GM08714 (cell line): ENCODE results near the gene TYMP.

ENCODE experiments used
- H3K4me3 ChIP-seq: fragments of 200-500 bp; sonication (Bioruptor generic); 2 replicates; pipeline ENCODE4 v1.5.1; 2014; ENCODE audit warnings: mild to moderate bottlenecking, low read length, inconsistent platforms
- ZNF274 ChIP-seq: IDR thresholded peaks from 2 replicates; pipeline ENCODE4 v1.6.1; 2012; ENCODE audit warnings: mild to moderate bottlenecking, low read depth, low read length

TYMP gene

DNA sequence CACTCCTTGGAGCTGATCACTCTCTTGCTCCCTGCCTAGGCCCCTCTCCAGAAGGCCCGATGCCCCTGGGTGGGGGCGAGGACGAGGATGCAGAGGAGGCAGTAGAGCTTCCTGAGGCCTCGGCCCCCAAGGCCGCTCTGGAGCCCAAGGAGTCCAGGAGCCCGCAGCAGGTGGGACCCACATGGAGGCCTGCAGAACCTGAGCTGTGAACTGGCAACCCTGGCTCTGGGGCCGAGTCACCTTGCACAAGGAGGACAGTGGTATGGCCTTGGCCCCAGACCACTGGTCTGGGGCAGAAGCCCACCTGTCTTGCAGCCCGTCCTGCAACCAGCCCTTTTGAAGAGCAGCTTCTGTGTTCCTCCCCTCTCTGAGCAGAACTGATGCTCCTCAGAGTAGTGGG, 10.7 kb downstream of the TYMP start:
- TF ChIP-seq ZNF274, result no peak
- H3K4me3 ChIP-seq, result no peak overlapping the region

DNA sequence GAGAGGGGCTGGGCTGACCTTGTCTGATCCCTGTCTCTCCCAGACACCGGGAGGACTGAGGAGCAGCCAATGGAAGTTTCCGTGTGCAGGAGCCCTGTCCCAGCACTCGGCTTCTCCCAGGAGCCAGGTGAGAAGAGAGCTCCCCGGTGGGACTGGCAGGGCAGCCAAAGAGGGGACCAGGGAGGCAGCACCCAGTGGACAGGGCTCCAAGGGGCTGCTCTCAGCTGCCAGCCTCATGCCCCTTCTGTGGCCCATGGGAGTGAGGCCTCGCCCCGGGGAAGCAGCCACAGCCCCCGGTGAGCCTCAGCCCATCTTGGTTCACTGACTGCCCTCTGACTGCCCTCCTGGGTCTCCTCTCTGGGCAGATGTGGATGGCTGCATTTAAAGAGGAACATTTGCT, 11.2 kb downstream of the TYMP start:
- no peak overlapping the region for H3K4me3 ChIP-seq
- TF ChIP-seq ZNF274, result no peak

DNA sequence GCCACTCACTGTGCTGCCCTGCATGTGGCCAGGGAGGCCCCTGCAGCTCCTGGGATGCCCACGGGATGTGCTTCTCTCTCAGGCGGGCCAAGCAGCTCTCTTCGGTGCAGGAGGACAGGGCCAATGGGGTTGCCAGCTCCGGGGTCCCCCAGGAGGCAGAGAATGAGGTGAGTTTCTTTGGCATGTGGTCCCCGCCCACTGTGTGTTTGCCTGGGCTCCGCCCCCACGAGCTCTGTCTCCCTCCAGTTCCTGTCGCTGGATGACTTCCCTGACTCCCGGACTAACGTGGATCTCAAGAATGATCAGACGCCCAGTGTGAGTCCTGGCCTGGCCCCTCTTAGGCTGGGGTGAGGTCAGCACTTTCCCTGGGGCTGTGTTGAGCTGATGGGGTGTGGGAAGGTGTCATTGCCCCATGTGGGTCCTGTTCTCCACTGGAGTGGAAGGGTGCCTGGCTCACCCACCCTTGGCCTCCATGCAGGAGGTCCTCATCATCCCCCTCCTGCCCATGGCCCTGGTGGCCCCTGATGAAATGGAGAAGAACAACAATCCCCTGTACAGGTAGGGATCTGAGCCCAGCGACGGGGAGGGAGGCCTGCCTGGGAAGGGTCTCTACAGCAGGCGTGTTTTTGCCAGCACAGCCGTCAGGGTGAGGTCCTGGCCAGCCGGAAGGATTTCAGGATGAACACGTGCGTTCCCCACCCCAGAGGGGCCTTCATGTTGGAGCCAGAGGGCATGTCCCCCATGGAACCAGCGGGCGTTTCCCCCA, 12.1 kb downstream of the TYMP start:
- no peak overlapping the region for H3K4me3 ChIP-seq
- no peak for TF ChIP-seq ZNF274

DNA sequence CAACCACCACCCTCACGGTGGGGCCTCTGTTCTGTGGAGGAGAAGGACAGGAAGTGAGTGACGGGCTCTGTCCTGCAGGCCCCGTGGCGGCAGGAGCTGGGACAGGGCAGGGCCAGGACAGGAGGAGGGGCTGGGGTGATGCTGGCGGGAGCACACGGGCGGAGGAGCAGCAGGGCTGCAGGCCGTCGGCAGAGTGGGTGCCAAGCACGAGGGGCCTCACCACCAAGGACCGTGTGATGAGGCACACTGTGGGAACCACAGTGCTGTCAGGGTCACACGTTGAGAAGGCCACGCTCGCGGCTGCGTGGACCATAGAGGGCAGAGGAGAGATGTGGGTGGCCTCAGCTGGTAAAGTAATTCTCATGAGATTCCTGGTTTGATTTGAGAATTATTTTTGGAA, 12.9 kb downstream of the TYMP start:
- H3K4me3 ChIP-seq, result no peak overlapping the region
- TF ChIP-seq ZNF274, result no peak

DNA sequence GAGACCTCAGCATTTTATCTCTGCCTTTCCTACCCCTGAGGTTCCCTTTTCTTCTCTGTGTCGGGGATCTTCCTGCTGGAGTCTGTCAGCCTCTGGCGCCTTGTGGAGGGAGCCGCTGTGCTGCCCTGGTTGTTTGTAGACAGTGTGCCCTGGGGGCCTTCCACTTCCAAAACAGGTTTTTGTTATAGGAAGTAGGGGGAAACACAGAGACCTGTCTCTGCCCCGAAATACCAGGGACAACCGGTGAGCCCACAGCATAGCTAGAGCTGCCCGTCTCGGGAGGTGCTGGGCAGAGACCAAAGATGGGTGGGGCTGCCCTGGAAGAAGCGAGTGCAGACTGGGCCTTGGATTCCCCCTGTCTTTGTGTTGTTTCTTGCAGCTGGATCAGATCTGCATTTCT, 13.7 kb downstream of the TYMP start:
- no peak for TF ChIP-seq ZNF274
- H3K4me3 ChIP-seq, result no peak overlapping the region

DNA sequence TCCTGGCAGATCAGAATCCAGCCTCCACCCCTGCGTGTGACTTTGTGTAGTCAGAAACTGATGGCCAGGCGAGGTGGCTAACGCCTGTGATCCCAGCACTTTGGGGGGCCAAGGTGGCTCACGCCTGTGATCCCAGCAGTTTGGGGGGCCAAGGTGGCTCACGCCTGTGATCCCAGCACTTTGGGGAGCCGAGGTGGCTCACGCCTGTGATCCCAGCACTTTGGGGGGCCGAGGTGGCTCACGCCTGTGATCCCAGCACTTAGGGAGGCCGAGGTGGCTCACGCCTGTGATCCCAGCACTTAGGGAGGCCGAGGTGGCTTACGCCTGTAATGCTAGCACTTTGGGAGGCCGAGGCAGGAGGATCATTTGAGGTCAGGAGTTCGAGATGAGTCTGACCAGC, 16.6 kb downstream of the TYMP start:
- H3K4me3 ChIP-seq, result no peak overlapping the region
- no peak for TF ChIP-seq ZNF274

DNA sequence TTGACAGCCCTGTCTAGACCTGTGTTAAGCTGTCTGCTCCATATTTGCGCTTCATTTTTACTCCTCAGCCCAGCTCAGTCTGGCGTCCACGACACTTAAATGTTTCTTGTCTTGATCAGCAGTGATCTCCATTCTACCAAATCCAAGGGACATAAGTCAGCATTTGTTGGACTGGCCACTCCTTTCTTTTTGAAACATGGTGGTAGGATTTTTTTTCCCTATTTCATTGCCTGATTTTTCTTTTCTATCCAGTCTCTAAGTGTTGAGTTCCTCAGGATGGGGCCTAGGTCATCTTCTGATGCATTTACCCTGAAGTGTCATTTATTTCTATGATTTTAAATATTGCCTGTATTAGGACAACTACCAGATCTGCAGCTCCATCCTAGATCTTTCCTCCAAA, 20.9 kb downstream of the TYMP start:
- no peak for TF ChIP-seq ZNF274
- peak overlapping the region; percentile 87 for H3K4me3 ChIP-seq

DNA sequence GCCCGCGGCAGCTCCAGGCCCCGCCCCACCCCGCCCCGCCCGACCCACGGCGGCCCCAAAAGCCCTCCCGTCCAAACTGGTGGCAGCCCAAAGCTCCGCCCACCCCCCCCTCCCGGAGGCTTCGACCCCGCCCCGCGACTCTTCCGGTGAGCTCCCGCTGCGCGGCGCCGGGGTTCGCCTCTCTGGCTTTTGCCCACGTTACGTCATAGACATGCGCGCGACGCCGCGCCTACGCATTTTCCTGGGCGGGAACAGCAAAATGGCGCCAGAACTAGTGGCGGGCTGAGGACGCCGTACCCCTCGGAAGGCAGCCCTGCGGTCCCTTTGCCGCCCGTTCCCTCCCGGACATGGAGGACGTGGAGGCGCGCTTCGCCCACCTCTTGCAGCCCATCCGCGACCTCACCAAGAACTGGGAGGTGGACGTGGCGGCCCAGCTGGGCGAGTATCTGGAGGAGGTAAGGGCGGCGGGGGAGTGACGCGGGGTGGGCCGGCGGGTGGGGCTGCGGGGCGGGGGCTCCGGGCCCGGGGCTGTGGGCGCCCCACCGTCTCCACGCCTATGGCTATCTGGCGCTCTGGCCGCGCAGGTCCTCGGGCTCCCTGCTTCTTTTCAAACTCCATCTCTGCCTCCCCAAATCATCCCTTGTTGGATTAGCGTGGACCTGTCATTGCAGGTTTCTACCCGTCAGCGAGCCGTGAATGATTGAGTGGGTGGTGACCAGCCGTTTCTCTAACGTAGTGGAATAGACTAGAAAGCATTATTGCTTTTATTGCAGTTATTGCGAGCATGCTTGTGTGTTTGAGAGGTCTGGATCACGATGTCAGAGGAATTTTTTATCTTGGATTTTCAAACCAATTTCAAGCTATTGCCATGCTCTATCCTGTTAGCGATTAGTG, 21.6 kb downstream of the TYMP start, which contains the start of gene NCAPH2:
Gene NCAPH2, plus strand, starts transcription at position 234 of the 894 bp plus-strand sequence. Its CDS starts 114 bp downstream, at position 348.
- TF ChIP-seq ZNF274, result no peak
- peak within 1 kb of the TSS; percentile 87 for H3K4me3 ChIP-seq

DNA sequence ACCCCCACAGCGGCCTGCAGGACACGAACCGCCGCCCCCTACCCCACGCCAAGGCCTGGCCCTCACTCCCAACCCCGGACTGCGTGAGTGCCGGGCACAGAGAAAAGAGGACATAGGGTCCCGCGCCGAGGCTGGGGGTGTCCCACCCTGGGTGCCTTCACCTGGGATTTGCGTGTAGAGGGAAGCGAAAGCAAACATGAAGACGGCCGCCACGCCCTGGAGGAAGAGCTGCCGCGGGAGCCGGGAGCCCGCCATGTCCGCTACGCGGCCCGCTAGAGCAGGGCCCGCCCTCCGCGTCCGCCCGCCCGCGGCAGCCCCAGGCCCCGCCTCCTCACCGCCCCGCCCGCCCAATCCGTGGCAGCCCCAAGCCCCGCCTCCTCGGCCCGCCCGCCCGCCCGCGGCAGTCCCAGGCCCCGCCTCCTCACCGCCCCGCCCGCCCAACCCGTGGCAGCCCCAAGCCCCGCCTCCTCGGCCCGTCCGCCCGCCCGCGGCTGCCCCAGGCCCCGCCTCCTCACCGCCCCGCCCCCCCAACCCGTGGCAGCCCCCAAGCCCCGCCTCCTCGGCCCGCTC, 22.3 kb downstream of the TYMP start, which contains the start of gene LMF2:
Gene LMF2, minus strand, starts transcription at position 282 of the 570 bp plus-strand sequence. Its CDS starts 27 bp downstream, at position 255.
- H3K4me3 ChIP-seq, result peak within 1 kb of the TSS; percentile 87
- no peak for TF ChIP-seq ZNF274

DNA sequence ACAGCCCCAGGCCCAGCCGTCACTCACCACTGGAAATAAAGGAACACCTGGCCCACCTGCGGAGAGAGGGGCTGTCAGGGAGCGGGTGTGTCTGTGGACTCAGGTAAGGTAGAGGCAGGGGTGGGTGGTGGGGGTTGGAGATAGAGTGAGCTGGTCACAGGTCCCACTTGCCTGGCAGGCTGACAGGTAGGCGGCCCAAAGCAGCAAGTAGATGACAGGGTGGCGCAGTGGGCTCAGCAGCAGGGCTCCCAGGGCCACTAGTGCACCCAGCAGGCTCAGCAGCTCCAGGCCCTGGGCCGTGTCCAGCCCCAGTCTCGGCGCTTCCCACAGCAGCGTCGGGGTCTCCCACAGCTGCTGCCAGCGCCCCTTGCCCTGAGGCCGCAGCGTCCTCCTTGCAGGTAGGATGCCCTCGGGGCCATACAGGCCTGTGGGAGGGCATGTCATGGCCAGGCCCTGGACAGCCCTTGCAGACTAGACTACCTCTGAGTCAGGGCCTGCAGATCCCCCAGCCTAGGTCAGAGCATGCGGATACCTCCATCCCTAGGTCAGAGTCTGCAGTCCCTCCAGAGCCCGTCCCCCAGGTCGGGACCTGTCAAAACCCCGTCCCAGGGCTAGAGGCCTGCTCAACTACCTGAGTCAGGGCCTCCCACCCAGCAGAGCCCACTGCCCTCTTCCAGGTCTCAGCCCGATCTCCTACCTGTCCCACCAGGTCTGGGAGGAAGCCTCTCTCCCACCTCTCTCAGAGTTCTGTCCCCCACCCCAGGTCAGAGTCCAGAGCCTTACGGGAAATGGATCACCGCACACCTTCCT, 23.0 kb downstream of the TYMP start:
- TF ChIP-seq ZNF274, result no peak

DNA sequence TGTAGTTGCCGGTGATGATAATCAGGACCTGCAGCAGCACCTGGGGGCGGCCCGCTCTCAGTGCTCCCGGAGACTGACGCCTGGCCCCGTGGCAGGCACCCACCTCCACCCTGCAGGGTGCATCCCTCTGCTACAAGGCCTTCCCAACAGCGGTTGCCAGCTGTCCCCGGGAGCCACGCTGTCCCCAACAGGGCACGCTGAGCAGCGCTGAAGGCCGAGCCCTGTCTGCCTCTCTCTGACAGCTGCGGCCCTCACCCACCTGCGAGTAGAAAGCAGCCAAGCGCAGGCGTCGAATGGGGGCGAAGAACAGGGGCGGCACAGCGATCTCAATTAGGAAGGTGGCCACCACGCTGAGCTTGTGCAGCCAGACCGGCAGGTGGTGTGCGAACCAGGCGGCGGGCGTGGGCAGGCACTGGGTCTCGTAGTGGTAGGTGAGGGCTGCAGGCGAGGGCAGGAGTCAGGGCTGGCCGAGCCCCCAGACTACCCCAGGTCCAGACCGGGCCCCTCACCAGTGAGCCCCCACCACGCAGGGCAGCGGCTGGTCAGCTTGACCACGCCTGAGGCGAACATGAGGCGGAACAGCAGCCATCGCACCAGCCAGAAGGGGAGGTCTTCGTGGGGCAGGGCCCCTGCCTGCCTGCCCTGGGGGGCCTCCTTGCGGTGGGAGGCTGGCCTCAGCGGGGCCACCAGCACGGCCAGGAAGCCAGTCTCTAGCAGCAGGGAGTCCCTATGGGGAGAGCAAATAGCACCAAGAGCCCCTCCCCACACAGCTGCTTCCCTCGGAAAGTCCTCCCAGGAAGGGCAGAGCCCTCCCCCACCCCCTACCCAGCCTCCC, 23.8 kb downstream of the TYMP start:
- H3K4me3 ChIP-seq, result peak overlapping the region; percentile 83; the same call in 1 of the 2 replicates
- no peak for TF ChIP-seq ZNF274

More for the DNA sequence above, 23.0 kb downstream of the TYMP start:
- H3K4me3 ChIP-seq, result peak overlapping the region; percentile 83

DNA sequence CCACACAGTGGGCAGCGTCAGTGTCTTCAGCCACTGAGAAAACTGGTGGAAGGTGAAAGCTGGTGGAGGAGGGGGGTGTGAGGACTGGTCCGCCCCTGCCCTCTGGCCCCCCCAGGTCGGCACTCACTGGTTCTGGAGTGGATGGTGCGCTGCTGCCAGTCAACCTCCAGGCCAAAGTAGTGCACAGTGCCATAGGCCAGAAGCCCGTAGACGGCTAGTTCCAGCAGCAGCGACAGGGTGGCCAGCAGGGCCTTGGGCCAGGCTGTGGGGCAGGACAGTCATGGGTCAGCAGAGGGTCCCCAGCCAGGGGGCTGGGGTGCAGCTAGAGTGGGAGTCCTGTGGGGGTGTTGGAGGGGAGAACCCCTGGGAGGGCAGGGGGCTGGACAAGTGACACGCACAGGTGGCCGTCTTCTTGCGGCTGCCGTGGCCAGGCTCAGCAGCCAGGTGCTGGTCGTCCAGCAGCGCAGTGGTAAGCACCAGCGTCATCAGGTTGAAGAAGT, 24.5 kb downstream of the TYMP start:
- no peak overlapping the region for H3K4me3 ChIP-seq
- no peak for TF ChIP-seq ZNF274
